Stimulated activated naive CD4-positive, alpha-beta T cell (primary cell): ENCODE data around the gene COPA.
A peak's percentile ranks its signal among the peaks of the same experiment; 100 is the strongest.

Experiments
- DNase-seq, 6 experiments: peaks; one replicate each; lab custom pipeline; 2025; lab: John Stamatoyannopoulos, UW

COPA gene

DNA sequence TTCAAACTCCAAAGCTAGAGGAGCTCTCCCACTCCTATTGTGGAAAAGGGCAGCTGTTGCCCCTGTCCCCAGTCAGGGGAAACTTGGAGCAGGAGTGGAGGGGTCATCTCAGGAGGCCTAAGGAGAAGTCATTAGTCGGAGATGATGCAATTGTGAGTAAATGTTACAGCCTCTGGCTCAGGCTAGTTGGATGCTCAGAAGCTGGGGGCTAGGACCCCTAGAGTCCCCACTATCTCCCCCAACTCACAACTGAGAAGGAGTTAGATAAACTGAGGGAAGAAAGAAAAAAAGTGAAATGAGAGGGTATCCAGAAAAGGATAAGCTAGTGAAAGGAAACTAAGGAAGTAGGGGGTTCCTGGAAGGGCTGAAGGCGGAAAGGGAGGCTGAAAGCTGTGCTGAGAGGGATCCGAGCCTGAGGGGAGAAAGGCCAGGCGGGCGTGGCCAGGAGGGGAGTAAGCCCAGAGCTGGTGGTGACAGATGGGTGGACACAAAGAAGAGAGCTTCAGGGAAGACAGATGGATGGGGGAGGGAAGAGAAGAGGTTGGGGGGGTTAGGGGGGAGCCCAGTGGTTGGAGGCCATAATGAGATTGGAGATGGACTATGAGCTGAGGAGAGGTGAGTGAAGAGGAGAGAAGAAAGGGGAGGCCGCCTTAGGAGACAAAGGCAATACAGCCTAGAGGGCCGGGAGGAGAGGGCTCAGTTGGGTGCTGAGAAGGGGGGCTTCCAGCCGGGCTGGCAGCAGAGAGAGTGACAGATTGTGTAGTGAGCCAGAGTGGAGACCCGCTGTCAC, 19.3 kb upstream of the COPA start:
- no peak for DNase-seq

GRCh38 chr1:160361814-160362167, 18.7 kb upstream of the COPA start:
- no peak for DNase-seq

DNA sequence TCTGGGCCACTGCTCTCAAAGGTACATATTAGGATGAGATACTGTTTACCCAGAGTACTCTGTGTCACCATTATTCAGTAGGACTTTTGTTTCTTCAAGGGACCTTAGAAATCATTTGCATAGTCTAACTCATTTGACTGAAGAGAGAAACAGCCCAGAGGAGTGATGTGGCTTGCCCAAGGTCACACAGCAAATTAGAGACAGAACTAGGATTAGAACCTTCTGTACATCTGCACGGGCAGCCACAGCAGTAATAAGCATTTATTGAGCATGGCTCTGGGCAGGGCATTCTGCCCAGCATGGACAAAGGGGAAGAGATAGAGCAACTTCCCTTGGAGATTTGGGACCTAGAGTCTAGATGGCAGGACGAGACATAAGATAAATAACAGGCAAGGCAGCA, 18.1 kb upstream of the COPA start:
- no peak for DNase-seq

DNA sequence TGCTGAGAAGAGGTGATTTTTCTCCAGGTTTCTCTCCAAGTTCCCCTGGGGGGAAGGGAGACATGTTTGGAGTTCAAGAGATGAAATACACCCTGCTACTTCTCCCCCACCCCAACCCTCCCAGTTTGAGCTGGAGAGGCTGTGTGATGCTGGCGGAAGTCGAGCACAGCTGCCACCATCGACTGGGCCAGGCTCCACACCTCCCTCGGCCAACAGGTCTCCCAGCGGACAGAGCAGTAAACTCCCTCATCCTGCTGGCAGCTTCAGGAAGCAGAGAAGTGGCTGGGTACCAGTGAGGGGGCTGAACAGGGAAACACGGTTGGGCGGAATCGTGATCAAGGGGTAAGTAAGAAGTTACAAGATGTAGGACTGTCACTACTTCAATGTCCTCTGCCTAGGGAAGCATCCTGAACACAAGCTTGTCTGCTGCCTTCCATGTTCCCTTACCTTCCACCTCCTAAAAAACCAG, 17.2 kb upstream of the COPA start:
- DNase-seq: no peak

DNA sequence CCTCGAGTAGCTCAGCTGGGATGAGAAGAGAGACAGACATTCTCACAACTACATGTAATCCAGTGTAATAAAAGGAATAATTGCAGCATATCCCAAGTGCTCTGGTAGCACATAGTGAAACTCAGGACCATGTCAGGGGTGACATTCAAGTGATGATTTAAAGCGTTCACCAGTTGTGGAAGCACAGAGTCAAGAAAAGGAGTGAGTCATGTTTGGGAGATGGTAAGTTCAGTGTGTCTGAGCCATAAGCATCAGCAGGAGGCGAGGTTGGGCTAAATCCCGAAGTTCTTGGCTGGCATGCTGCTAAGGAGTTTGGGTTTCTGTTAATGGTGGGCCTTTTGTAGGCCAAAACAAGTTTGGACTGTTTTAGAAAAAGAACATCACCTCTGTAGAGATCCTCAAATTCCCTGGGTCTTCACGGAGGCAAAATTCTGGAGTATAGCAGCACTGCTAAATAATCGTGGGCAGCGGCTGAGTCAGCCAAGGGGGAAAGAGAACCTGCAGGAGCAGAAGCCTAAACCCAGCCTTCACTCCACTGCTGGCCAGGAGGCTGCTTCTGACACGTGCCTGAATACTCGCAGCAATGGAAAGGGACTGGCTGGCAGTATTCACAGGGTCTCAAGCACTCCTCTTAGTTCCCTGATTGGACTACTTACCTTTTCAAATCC, 16.6 kb upstream of the COPA start:
- no peak for DNase-seq

DNA sequence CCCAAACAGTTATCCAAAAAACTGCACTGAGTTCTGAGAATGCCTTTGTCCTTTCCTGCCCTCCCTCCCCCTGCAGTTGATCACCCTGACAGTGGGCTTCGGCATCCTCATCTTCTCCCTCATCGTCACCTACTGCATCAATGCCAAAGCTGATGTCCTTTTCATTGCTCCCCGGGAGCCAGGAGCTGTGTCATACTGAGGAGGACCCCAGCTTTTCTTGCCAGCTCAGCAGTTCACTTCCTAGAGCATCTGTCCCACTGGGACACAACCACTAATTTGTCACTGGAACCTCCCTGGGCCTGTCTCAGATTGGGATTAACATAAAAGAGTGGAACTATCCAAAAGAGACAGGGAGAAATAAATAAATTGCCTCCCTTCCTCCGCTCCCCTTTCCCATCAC, 15.0 kb upstream of the COPA start:
- DNase-seq: no peak

GRCh38 chr1:160357286-160358002, 14.4 kb upstream of the COPA start:
- DNase-seq: no peak

DNA sequence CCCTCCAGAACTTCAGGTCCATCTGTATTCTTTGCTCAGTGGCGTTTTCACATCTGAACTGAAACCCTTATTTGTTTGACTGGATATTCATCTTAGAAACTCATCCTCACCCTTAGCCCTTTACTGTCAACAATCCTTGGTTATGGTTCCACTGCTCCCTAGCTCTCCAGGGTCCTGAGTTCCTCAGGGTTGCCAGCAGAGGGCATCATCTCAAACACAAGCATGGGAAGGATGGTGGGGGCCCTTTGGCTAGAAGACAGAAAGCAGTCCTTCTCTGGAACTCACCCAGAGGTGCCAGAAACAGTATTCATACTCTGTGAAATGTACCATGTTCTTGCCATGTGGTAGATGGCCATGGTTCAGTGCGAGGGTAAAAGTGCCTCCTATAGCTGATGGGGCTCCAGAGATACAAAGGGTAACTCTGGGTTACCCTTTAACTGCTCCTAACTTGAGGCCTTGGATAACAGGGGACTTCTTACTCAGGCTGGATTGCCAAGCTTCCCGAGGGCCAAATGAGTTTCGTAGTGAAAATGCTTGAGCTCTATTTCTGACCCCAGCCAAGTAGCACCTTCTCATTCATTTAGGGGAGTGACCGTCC, 11.4 kb upstream of the COPA start:
- peak in 1 of 6 experiments; percentile 13 for DNase-seq

DNA sequence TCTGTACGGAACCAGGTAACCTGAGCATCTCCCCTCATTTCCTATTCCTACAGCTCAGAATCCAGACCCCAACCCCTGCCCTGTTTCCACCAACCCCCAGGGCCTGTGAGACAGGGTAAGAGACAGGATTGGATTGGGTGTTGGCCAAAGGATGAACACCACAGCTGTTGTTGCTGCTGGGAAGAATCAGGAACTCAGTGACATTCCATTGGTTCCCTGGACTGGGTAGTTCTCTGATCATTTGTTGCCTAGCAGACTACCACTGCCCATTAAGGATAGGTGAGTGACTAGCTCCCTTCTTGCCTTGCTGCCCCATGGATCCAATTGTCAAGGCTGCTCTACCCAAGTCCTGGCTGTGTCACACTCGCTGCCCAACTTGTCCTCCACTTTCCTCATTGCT, 10.2 kb upstream of the COPA start:
- no peak for DNase-seq

DNA sequence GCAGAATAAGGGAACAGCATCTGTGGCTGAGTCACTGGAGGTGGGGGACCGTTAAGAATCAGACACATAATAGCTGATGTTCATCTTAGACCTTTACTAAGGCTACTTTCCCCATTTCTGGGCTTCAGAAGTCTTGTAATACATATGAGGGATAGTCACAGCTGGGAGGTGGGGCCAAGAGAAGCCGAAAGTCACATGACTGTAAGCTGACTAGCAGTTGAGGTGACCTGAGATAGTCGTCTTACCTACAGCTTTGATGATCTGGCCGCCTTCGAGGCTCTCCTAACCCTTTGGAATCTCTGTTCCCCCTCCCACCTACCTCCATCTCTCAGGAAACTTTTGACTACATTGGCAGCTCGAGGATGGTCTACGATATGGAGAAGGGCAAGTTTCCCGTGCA, 9.5 kb upstream of the COPA start:
- no peak for DNase-seq

DNA sequence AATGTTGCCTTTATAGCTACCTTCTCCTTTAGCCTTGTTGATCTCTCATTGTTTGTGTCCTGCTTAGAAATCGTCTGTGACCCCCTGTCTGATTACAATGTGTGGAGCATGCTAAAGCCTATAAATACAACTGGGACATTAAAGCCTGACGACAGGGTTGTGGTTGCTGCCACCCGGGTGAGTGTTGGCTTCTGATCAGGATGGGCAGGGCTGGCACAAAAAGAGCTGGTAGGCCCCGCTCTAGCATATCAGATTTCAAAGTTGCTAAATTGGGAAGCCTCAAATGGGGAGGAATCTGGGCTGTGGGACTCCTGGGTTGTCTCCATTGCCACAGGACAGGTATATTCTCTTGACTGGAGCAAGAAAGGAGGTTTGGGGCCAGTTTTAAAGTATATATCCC, 8.6 kb upstream of the COPA start:
- no peak for DNase-seq

DNA sequence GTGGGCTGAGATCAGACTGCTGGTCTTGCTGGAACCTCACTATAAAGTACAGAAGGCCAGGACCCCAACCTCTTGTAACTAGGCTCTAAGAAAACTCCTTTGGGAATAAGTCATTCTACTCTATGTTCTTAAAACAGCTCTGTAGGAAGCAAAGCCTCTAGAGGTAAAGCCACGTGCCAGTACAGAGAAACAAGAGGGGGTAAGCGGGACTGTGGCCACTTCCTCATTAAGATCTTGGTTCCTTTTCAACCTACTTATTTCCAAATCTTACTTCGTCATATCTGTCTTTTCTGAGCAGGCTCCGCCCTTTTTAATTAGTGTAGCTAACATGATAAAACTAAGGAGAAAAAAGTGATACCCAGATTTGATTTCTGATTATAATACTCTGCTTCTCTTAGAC, 3.9 kb upstream of the COPA start:
- DNase-seq: no peak

- DNase-seq: no peak
Measured at GRCh38 chr1:160346463-160346862, 3.4 kb upstream of the COPA start.

GRCh38 chr1:160344936-160345335, 1.9 kb upstream of the COPA start:
- no peak for DNase-seq

- no peak for DNase-seq
Measured at GRCh38 chr1:160344241-160344640, 1.2 kb upstream of the COPA start.

GRCh38 chr1:160342526-160342925, 524 bp downstream of the COPA start:
- DNase-seq: peak in 2 of 6 experiments; percentile 36 to 53

GRCh38 chr1:160340866-160341265, 2.2 kb downstream of the COPA start:
- DNase-seq: no peak

DNA sequence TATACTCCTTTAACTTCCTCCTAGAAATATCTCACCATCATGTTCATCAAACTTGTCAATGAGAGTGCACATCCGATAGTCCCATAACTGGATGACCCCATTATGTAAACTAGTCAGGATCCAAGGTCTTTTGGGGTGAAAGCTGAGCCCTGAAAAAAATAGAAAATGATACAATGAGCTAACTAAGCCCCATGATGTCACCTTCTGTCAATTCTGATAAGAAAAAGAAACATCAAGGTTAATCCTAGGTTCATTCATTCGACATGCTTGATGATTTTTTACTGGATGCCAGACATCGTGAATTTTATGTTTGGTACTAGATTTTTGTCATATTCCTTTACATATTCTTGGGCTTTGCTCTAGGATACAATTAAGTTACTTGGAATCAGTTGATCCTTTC, 2.9 kb downstream of the COPA start:
- DNase-seq: no peak

- DNase-seq: no peak
Measured at GRCh38 chr1:160338580-160338979, 4.5 kb downstream of the COPA start.

DNA sequence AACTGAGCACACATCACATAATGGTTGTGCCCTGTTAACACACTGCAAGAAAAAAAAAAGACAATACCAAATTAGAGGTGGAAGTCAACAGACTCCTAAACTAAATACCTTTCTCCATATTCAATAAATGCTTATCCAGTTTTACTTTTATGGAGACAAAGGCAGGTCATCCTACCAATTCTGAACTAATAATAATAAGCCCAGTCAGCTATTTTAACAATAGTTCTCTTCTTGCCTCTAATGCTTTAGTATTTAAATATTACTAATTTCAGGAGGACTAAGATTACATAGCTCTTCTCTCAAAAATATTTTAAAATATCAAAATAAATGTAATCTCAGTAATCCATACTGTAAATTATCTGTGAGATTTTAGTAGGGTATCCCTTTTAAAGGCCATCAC, 10.5 kb downstream of the COPA start:
- no peak for DNase-seq

DNA sequence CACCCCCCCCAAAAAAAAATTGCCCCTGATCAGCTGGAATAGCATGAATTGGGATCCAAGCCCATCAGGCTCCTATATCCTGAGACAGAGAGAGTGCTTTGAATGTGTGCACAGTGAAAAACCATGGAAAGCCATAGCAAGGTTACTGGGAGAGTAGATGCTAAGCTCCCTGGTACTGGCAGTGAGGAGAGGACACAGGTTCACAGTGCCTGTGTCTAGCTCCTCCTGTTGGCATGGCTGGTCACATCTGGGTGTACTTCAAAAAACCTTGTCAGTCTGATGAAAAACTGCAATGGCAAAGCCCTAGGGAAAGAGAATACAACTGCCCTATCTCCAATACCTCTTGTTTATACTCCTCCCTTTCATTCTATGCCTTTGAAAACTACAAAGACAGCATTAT, 12.9 kb downstream of the COPA start:
- no peak for DNase-seq

DNA sequence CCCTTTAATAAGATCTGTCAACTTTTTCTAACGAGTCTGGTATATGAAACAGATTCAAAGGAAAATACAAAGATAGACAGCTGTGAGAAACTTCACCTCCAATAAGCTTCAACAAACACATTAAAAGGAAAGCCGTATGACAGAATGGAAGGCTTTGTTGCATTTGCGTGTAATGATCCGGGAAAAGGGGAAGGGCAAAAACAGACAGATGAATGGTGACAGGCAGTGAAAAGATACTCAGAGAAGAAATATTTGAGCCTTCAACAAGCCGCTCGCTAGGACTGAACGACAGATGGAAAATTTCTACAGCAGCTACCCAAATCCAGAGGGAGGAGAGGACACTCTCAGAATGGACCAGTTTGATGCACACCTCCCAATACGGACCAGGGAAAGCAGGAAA, 14.9 kb downstream of the COPA start:
- no peak for DNase-seq

DNA sequence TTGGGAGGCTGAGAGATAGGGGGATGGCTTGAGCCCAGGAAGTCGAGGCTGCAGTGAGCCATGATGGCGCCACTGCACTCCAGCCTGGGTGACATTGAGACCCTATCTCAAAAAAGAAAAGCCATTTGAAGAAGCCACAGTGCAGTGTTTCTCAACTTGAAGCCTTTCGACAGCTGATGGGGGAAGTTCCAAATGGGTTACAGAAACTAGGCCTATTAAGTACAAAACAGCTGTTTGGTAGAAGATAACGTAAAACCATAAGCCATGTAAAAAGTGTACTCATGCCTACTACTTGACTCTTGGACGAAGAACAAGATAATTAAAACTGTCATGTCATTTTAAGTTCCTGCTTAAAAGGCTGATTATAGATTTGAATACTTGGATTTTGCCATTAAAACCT, 16.6 kb downstream of the COPA start:
- DNase-seq: no peak
